Measurements from ENCODE around the gene CRIP2. TPM values are rescaled to one million over a fixed set of nuclear protein-coding genes. Genes with fewer than 3 reads are reported as not detected.

The CRIP2 gene
- total and polyA plus RNA-seq, 2 of the 13 experiments (the other 11 are each of a cell fraction or from before 2014, with no cell fraction given): 31.6 to 37.9 TPM

DNA sequence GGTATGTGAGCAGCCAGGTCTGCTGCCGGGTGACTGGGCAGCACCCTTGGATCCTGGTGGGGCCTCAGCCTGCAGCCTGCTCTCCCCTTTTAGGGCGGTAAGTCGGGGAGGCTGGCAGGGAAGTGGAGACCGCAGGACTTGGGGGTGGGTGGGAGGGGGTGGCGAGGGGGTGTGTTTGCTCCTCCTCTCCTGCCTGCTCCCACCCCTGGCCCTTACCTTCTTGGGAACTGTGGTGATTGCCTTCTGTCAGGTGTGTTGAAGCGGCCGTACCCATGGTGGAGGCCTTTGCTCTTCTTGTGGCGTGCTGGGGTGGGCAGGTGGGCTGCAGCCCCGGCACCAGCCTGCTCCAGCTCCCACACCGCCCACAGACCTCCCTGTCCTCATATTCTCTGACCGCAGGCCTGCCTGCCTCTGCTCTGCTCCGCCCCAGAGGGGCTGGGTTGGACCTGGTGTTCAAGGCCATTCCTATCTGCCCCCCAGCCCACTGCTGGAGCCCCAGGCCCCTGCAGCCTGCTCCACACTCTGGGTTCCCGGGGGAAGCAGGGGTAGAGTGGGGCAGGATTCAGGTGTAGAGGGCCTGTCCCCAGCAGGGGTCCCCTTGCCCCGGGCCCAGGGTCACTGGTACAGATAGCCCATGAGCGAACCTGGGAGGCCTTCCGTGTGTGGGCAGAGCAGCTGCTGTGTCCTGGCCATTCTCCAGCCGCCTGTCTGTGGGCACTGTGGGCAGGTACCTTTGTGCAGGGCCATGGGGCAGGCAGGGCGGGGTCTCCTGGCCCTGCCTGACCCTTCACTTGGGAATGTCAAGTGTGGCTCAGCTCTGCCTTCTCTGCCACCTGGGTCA lies 21.6 kb downstream of the CRIP2 start (continued):
- TF ChIP-seq AFF4 (CRISPR knock-in tag; IDR thresholded peaks at IDR 0.05): no peak
- TF ChIP-seq RELA (CRISPR knock-in tag; IDR thresholded peaks at IDR 0.05): no peak
- no peak for TF ChIP-seq CBX2 (IDR thresholded peaks at IDR 0.05; ENCODE audit: low read depth, low read length)
- TF ChIP-seq CBX2 (CRISPR knock-in tag; IDR thresholded peaks at IDR 0.05; ENCODE audit: low read depth): no peak
- TF ChIP-seq ZFAT (CRISPR knock-in tag; conservative IDR thresholded peaks at IDR 0.05): no peak
- TF ChIP-seq, protein P1, sequence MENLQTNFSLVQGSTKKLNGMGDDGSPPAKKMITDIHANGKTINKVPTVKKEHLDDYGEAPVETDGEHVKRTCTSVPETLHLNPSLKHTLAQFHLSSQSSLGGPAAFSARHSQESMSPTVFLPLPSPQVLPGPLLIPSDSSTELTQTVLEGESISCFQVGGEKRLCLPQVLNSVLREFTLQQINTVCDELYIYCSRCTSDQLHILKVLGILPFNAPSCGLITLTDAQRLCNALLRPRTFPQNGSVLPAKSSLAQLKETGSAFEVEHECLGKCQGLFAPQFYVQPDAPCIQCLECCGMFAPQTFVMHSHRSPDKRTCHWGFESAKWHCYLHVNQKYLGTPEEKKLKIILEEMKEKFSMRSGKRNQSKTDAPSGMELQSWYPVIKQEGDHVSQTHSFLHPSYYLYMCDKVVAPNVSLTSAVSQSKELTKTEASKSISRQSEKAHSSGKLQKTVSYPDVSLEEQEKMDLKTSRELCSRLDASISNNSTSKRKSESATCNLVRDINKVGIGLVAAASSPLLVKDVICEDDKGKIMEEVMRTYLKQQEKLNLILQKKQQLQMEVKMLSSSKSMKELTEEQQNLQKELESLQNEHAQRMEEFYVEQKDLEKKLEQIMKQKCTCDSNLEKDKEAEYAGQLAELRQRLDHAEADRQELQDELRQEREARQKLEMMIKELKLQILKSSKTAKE (CRISPR knock-in tag; IDR thresholded peaks at IDR 0.05; ENCODE audit: borderline replicate concordance): peak; percentile 83; the same call in 1 of the 2 replicates
- no peak for TF ChIP-seq ARNT (IDR thresholded peaks at IDR 0.05)
- no peak for TF ChIP-seq ZNF468 (CRISPR knock-in tag; IDR thresholded peaks at IDR 0.05)
- TF ChIP-seq ZNF761 (CRISPR knock-in tag; conservative IDR thresholded peaks at IDR 0.05): 0 out of 2 replicates have a peak, but pooled peaks have one; percentile 16
- TF ChIP-seq NFE2L2 (IDR thresholded peaks at IDR 0.05; ENCODE audit: low read length): no peak
- TF ChIP-seq MEIS1 (CRISPR knock-in tag; IDR thresholded peaks at IDR 0.05; ENCODE audit: borderline replicate concordance): peak; percentile 63; the same call in 1 of the 2 replicates
- no peak for TF ChIP-seq ARID2 (CRISPR knock-in tag; IDR thresholded peaks at IDR 0.05; ENCODE audit: borderline replicate concordance)
- peak; percentile 85 for TF ChIP-seq SALL1 (CRISPR knock-in tag; IDR thresholded peaks at IDR 0.05)
- 0 out of 2 replicates have a peak, but pooled peaks have one; percentile 22 for TF ChIP-seq ZIK1 (CRISPR knock-in tag; IDR thresholded peaks at IDR 0.05; ENCODE audit: borderline replicate concordance, low read depth)
- peak; percentile 99 for TF ChIP-seq ZBTB7A (CRISPR knock-in tag; IDR thresholded peaks at IDR 0.05)
- no peak for TF ChIP-seq NFE2L1 (CRISPR knock-in tag; IDR thresholded peaks at IDR 0.05; ENCODE audit: borderline replicate concordance)
- no peak for TF ChIP-seq NFRKB (IDR thresholded peaks at IDR 0.05)
- TF ChIP-seq ZNF451 (CRISPR knock-in tag; IDR thresholded peaks at IDR 0.05): peak; percentile 78; the same call in 1 of the 2 replicates
- TF ChIP-seq ZBTB39 (CRISPR knock-in tag; IDR thresholded peaks at IDR 0.05): no peak
- TF ChIP-seq ZNF780A (CRISPR knock-in tag; IDR thresholded peaks at IDR 0.05): no peak

All from HepG2 (cell line).